ENCODE results near the gene HDLBP.

HDLBP gene

GRCh38 chr2:241249654-241250053 lies 65.8 kb downstream of the HDLBP start:
- no peak for DNase-seq (ENCODE audit: low read depth)
- no peak overlapping the region for H3K4me3 ChIP-seq (ENCODE audit: low read length)
- TF ChIP-seq, protein P1, sequence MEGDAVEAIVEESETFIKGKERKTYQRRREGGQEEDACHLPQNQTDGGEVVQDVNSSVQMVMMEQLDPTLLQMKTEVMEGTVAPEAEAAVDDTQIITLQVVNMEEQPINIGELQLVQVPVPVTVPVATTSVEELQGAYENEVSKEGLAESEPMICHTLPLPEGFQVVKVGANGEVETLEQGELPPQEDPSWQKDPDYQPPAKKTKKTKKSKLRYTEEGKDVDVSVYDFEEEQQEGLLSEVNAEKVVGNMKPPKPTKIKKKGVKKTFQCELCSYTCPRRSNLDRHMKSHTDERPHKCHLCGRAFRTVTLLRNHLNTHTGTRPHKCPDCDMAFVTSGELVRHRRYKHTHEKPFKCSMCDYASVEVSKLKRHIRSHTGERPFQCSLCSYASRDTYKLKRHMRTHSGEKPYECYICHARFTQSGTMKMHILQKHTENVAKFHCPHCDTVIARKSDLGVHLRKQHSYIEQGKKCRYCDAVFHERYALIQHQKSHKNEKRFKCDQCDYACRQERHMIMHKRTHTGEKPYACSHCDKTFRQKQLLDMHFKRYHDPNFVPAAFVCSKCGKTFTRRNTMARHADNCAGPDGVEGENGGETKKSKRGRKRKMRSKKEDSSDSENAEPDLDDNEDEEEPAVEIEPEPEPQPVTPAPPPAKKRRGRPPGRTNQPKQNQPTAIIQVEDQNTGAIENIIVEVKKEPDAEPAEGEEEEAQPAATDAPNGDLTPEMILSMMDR (conservative IDR thresholded peaks at IDR 0.05; ENCODE audit: low read length), result no peak

GRCh38 chr2:241248897-241249296 lies 66.6 kb downstream of the HDLBP start:
- TF ChIP-seq, protein P1 (conservative IDR thresholded peaks at IDR 0.05; ENCODE audit: low read length), result no peak
- no peak overlapping the region for H3K4me3 ChIP-seq (ENCODE audit: low read length)
- DNase-seq (ENCODE audit: low read depth), result no peak

DNA sequence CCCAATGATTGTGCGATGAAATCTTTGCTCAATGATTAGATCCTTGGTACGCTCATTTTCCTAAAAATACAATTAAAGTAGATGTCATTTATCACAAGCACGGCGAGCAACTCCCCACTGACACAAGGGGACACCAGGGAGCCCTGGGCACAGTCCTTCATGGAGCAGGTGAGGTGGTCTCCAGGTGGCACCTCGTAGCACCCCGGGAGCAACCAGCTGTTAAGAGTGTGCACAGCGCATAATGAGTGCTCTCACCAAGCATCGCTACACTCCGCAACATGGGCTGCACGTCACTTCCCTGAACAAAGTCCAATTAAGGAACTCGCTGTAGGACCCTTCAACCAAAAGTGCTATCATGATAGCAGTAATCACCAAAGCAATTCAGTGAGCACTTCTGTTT lies 67.2 kb downstream of the HDLBP start:
- no peak for DNase-seq (ENCODE audit: low read depth)
- no peak overlapping the region for H3K4me3 ChIP-seq (ENCODE audit: low read length)
- TF ChIP-seq, protein P1 (conservative IDR thresholded peaks at IDR 0.05; ENCODE audit: low read length), result no peak

DNA sequence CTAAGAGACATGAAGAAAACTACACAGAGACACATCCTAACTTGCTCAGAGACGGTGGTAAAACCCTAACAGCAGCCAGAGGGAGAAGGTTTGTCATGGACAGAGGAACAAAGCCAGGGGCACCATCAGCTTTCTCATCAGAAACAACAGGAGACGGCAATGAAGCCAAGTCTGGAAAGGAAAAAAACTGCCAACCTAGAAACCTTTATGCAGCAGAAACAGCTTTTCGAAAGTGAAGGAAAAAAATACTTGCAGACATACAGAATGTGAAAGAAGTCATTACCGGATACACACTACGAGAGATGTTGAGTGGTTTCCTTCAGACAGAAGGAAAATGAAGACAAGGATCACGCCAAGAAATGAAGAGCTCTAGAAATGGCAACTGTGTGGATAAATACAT lies 71.1 kb downstream of the HDLBP start:
- H3K4me3 ChIP-seq (ENCODE audit: low read length), result no peak overlapping the region
- no peak for DNase-seq (ENCODE audit: low read depth)
- TF ChIP-seq, protein P1 (conservative IDR thresholded peaks at IDR 0.05; ENCODE audit: low read length), result no peak

GRCh38 chr2:241242306-241242705 lies 73.2 kb downstream of the HDLBP start:
- H3K4me3 ChIP-seq (ENCODE audit: low read length), result no peak overlapping the region
- no peak for DNase-seq (ENCODE audit: low read depth)
- TF ChIP-seq, protein P1 (conservative IDR thresholded peaks at IDR 0.05; ENCODE audit: low read length), result no peak

DNA sequence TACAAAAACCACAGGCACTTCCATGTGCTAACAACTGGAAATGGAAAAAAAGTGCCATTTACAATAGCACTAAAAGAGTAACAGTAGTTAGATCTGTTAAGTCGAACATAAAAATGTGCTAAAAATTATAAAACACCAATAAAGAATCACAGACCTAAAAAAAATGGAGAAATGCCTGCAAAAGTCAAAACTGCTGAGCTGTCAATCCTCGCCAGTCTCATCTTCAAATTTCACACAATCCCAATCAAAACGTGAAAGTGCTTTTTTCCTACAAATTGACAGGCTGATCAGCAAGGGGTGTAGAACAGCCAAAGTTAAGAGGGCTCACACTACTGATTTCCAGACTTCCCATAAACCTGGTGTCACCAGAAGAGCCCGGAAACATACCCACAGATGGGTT lies 73.8 kb downstream of the HDLBP start:
- TF ChIP-seq, protein P1 (conservative IDR thresholded peaks at IDR 0.05; ENCODE audit: low read length), result no peak
- no peak overlapping the region for H3K4me3 ChIP-seq (ENCODE audit: low read length)
- no peak for DNase-seq (ENCODE audit: low read depth)

- TF ChIP-seq, protein P1 (conservative IDR thresholded peaks at IDR 0.05; ENCODE audit: low read length), result no peak
- DNase-seq (ENCODE audit: low read depth), result no peak
- no peak overlapping the region for H3K4me3 ChIP-seq (ENCODE audit: low read length)
These were observed 75.0 kb downstream of the HDLBP start for GRCh38 chr2:241240320-241241004.

All from AG10803 (cell line).